H9 (cell line): ENCODE data around the gene PRLH. TPM values are rescaled to one million over a fixed set of nuclear protein-coding genes. Genes with fewer than 3 reads are reported as not detected.

ENCODE experiments used
- DNase-seq: peaks from one replicate; pipeline ENCODE4 v3.0.0-alpha.2; 2017
- H2AFZ ChIP-seq: one replicate; pipeline ENCODE4 v1.6.1; 2013; ENCODE audit warnings: mild to moderate bottlenecking, low read length, control low read depth, moderate library complexity
- H2AK5ac ChIP-seq: 2 replicates; pipeline ENCODE4 v1.6.1; 2013; ENCODE audit warnings: low read length, control low read depth, mixed read lengths; ENCODE audit not compliant: insufficient read length
- H2BK120ac ChIP-seq: one replicate; pipeline ENCODE4 v1.6.1; 2013; ENCODE audit warnings: low read depth, mild to moderate bottlenecking, low read length, control low read depth, inconsistent platforms; ENCODE audit not compliant: poor library complexity, severe bottlenecking
- H2BK12ac ChIP-seq: 2 replicates; pipeline ENCODE4 v1.6.1; 2013; ENCODE audit warnings: low read length, control low read depth, mixed read lengths, low read depth; ENCODE audit not compliant: insufficient read length
- H2BK15ac ChIP-seq: 2 replicates; pipeline ENCODE4 v1.6.1; 2013; ENCODE audit warnings: low read depth, low read length, control low read depth
- H2BK20ac ChIP-seq: one replicate; pipeline ENCODE4 v1.6.1; 2013; ENCODE audit warnings: low read depth, mild to moderate bottlenecking, low read length, control low read depth, inconsistent platforms; ENCODE audit not compliant: poor library complexity, severe bottlenecking
- H2BK5ac ChIP-seq: 2 replicates; pipeline ENCODE4 v1.6.1; 2013; ENCODE audit warnings: low read length, control low read depth, mixed read lengths; ENCODE audit not compliant: insufficient read length
- H3K14ac ChIP-seq: 2 replicates; pipeline ENCODE4 v1.6.1; 2013; ENCODE audit warnings: low read length, control low read depth; ENCODE audit not compliant: insufficient read depth
- H3K18ac ChIP-seq: 2 replicates; pipeline ENCODE4 v1.6.1; 2013; ENCODE audit warnings: low read depth, mild to moderate bottlenecking, mixed read lengths, low read length, control low read depth; ENCODE audit not compliant: insufficient read length
- H3K23ac ChIP-seq: 2 replicates; pipeline ENCODE4 v1.6.1; 2013; ENCODE audit warnings: low read length, control low read depth, mixed read lengths, low read depth; ENCODE audit not compliant: insufficient read length
- H3K23me2 ChIP-seq: 2 replicates; pipeline ENCODE4 v1.6.1; 2013; ENCODE audit warnings: low read depth, mild to moderate bottlenecking, mixed read lengths, low read length, control low read depth; ENCODE audit not compliant: insufficient read length, poor library complexity, severe bottlenecking
- H3K27ac ChIP-seq: 2 replicates; pipeline ENCODE4 v1.5.1; 2013; ENCODE audit warnings: low read length, control low read depth, mixed read lengths, low read depth; ENCODE audit not compliant: insufficient read length
- H3K27me3 ChIP-seq: 2 replicates; pipeline ENCODE4 v1.6.1; 2013; ENCODE audit warnings: low read length, control low read depth, inconsistent platforms; ENCODE audit not compliant: insufficient read depth
- H3K4ac ChIP-seq: 2 replicates; pipeline ENCODE4 v1.6.1; 2013; ENCODE audit warnings: low read depth, mild to moderate bottlenecking, control low read depth, inconsistent platforms, low read length, moderate library complexity
- H3K4me1 ChIP-seq: 2 replicates; pipeline ENCODE4 v1.6.1; 2013; ENCODE audit warnings: low read length, control low read depth, inconsistent platforms; ENCODE audit not compliant: insufficient read depth
- H3K4me2 ChIP-seq: 2 replicates; pipeline ENCODE4 v1.6.1; 2013; ENCODE audit warnings: low read length, control low read depth, mixed read lengths; ENCODE audit not compliant: insufficient read length, insufficient read depth
- H3K56ac ChIP-seq: 2 replicates; pipeline ENCODE4 v1.6.1; 2013; ENCODE audit warnings: low read depth, mild to moderate bottlenecking, mixed read lengths, low read length, control low read depth; ENCODE audit not compliant: insufficient read length
- H3K79me1 ChIP-seq: 2 replicates; pipeline ENCODE4 v1.6.1; 2013; ENCODE audit warnings: low read depth, mild to moderate bottlenecking, moderate library complexity, low read length, control low read depth, inconsistent platforms; ENCODE audit not compliant: insufficient read depth, poor library complexity, severe bottlenecking
- H3K79me2 ChIP-seq: 2 replicates; pipeline ENCODE4 v1.6.1; 2013; ENCODE audit warnings: low read length, control low read depth, inconsistent platforms; ENCODE audit not compliant: insufficient read depth
- H3K9ac ChIP-seq: 2 replicates; pipeline ENCODE4 v1.6.1; 2013; ENCODE audit warnings: low read length, control low read depth, mixed read lengths; ENCODE audit not compliant: insufficient read length; ENCODE audit errors: extremely low read depth
- H3K9me3 ChIP-seq: one replicate; pipeline ENCODE4 v1.6.1; 2013; ENCODE audit warnings: low read depth, low read length, inconsistent platforms; ENCODE audit not compliant: control insufficient read depth
- H3T11ph ChIP-seq: one replicate; pipeline ENCODE4 v1.6.1; 2013; ENCODE audit warnings: mild to moderate bottlenecking, low read length, control low read depth, inconsistent platforms
- H4K20me1 ChIP-seq: one replicate; pipeline ENCODE4 v1.6.1; 2013; ENCODE audit not compliant: control insufficient read depth, insufficient read length, insufficient read depth
- H4K5ac ChIP-seq: 2 replicates; pipeline ENCODE4 v1.6.1; 2013; ENCODE audit warnings: low read depth, mild to moderate bottlenecking, mixed read lengths, low read length, control low read depth; ENCODE audit not compliant: insufficient read length
- H4K8ac ChIP-seq: replicated peaks from 2 replicates; pipeline ENCODE4 v1.6.1; 2013; ENCODE audit warnings: low read length, control low read depth, mixed read lengths, low read depth; ENCODE audit not compliant: insufficient read length
- H4K91ac ChIP-seq: 2 replicates; pipeline ENCODE4 v1.6.1; 2013; ENCODE audit warnings: low read depth, mild to moderate bottlenecking, moderate library complexity, mixed read lengths, low read length, control low read depth; ENCODE audit not compliant: insufficient read length
- H3K27ac Mint-ChIP-seq, 3 experiments: 2 replicates in 2 of 3; 3 replicates in 1 of 3; pipeline ENCODE4 v1.8.0; 2020 to 2021; ENCODE audit warnings: mixed read lengths in 3 of 3, mild to moderate bottlenecking in 1 of 3, moderate library complexity in 1 of 3
- H3K27me3 Mint-ChIP-seq: 2 replicates; pipeline ENCODE4 v1.8.0; 2021; ENCODE audit warnings: low read depth, mild to moderate bottlenecking, moderate library complexity, mixed read lengths
- H3K36me3 Mint-ChIP-seq, 3 experiments: 2 replicates in 2 of 3; 3 replicates in 1 of 3; pipeline ENCODE4 v1.8.0; 2020 to 2021; ENCODE audit warnings: low read depth in 3 of 3, mixed read lengths in 3 of 3; ENCODE audit not compliant: insufficient read depth in 1 of 3
- H3K4me1 Mint-ChIP-seq, 2 experiments: 2 replicates each; pipeline ENCODE4 v1.8.0; 2020; ENCODE audit warnings: mixed read lengths in 2 of 2
- H3K4me3 Mint-ChIP-seq, 2 experiments: 2 replicates in 1 of 2; 3 replicates in 1 of 2; pipeline ENCODE4 v1.8.0; 2020 to 2021; ENCODE audit warnings: mild to moderate bottlenecking in 2 of 2, mixed read lengths in 2 of 2, moderate library complexity in 1 of 2
- H3K9me3 Mint-ChIP-seq, 2 experiments: 2 replicates in 1 of 2; 3 replicates in 1 of 2; pipeline ENCODE4 v1.8.0; 2020; ENCODE audit warnings: mild to moderate bottlenecking in 2 of 2, mixed read lengths in 2 of 2, moderate library complexity in 1 of 2
- WGBS: extraction: QIAGEN DNeasy Blood & Tissue Kit; methylation state at CpG from one replicate; pipeline ENCODE4 v1.1.7; 2013; ENCODE audit warnings: missing lambda C conversion rate, low lambda C conversion rate, mixed read lengths; ENCODE audit not compliant: insufficient read length; ENCODE audit errors: extremely low coverage; 5-methylcytosine and 5-hydroxymethylcytosine counted together
- total RNA-seq: library from RNA; stranded (reverse); gene quantifications from 2 replicates; pipeline ENCODE4 v1.2.1, GENCODE V29; 2021
- TF ChIP-seq, protein P1 (sequence below): fragments of 200-600 bp; sonication (generic); conservative IDR thresholded peaks from 3 replicates; pipeline ENCODE4 v1.8.0; 2021; ENCODE audit warnings: antibody characterized with exemption, mild to moderate bottlenecking

The PRLH gene
- total RNA-seq, 1 experiment from 2014 or later, result not detected

DNA sequence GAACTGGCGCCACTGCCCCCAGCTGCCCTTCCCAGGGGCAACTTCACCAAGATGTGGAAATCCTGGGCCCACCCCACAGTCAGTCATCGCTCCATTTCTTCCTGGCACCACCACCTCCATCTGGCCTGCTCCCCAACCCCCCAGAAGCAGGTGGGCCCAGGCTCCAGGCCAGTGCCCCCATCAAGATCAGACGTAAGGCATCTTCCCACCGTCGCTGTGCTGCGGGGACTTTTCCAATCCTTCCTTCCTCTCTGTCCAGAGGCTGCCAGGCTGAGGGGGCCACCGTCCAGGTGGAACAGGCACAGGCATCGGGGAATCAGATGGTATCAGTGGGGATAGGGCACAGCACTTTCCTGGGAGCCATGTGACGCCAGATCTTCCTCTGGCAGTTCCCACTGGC, 8.1 kb downstream of the PRLH start:
- Histone ChIP-seq H3K27me3 (no peaks in the 10 kb centered on the region), H2AFZ (no peak overlapping the region), H2BK5ac (no peak overlapping the region), H2BK12ac (no peak overlapping the region), H3K9ac (no peak overlapping the region), H3K79me1 (no peaks in the 10 kb centered on the region), H3K27ac (no peak overlapping the region), H3K23ac (no peak overlapping the region), H3K4me1 (0 out of 2 replicates have a peak, but pooled peaks cover 3% of the 10 kb centered on the region), H3K4me2 (no peak overlapping the region), H2BK15ac (no peak overlapping the region), H4K91ac (no peak overlapping the region), H4K8ac (no peak overlapping the region), H3K18ac (no peak overlapping the region), H3K79me2 (no peaks in the 10 kb centered on the region), H2AK5ac (no peak overlapping the region), H4K5ac (no peak overlapping the region), H2BK20ac (no peak overlapping the region), H3K14ac (no peak overlapping the region), H3K9me3 (no peaks in the 10 kb centered on the region), H3K4ac (no peak overlapping the region), H2BK120ac (no peak overlapping the region), H3K56ac (no peak overlapping the region), H3K23me2 (no peaks in the 10 kb centered on the region), H4K20me1 (no peaks in the 10 kb centered on the region), H3T11ph (no peak overlapping the region)
- DNase-seq, result no peak
- no peaks in the 10 kb centered on the region for H3K9me3 Mint-ChIP-seq
- no peaks in the 10 kb centered on the region for H3K27me3 Mint-ChIP-seq
- no peak overlapping the region; a peak in 2 of 7 replicates for H3K27ac Mint-ChIP-seq
- peaks cover 0 to 28% (median 5%) of the 10 kb centered on the region in 3 experiments; a peak in 4 of 7 replicates for H3K36me3 Mint-ChIP-seq
- H3K4me1 Mint-ChIP-seq, result peaks cover 13 to 14% of the 10 kb centered on the region in 2 experiments
- WGBS, result no CpG with 5 or more reads among the region's 9 CpGs
- TF ChIP-seq, protein P1, sequence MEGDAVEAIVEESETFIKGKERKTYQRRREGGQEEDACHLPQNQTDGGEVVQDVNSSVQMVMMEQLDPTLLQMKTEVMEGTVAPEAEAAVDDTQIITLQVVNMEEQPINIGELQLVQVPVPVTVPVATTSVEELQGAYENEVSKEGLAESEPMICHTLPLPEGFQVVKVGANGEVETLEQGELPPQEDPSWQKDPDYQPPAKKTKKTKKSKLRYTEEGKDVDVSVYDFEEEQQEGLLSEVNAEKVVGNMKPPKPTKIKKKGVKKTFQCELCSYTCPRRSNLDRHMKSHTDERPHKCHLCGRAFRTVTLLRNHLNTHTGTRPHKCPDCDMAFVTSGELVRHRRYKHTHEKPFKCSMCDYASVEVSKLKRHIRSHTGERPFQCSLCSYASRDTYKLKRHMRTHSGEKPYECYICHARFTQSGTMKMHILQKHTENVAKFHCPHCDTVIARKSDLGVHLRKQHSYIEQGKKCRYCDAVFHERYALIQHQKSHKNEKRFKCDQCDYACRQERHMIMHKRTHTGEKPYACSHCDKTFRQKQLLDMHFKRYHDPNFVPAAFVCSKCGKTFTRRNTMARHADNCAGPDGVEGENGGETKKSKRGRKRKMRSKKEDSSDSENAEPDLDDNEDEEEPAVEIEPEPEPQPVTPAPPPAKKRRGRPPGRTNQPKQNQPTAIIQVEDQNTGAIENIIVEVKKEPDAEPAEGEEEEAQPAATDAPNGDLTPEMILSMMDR, result no peak
- H3K4me3 Mint-ChIP-seq, result no peak overlapping the region
